Measurements from ENCODE around the gene ARHGEF37. TPM values are rescaled to one million over a fixed set of nuclear protein-coding genes. Genes with fewer than 3 reads are reported as not detected.

The ARHGEF37 gene
- total RNA-seq, 2 experiments from 2014 or later, result 1.4 TPM; not detected in 1

GRCh38 chr5:149614034-149614907 is 33.0 kb downstream of the ARHGEF37 start:
- Histone ChIP-seq H3K9me2 (ENCODE audit: insufficient read depth, low read length) (no peaks in the 10 kb centered on the region), H3K4me1 (ENCODE audit: insufficient read depth, low read length, poor library complexity, severe bottlenecking) (peaks cover 33% of the 10 kb centered on the region), H3K9me3 (ENCODE audit: low read length) (no peaks in the 10 kb centered on the region; the same call in 1 of the 2 replicates), H2AFZ (ENCODE audit: low read length) (no peak overlapping the region), H3K79me2 (ENCODE audit: insufficient read depth, low read depth, low read length) (no peaks in the 10 kb centered on the region), H3K27ac (ENCODE audit: low read depth, low read length, poor library complexity, severe bottlenecking) (no peak overlapping the region), H3K36me3 (ENCODE audit: insufficient read depth, low read length) (no peaks in the 10 kb centered on the region; the same call in 1 of the 2 replicates), H3K4me3 (ENCODE audit: low read depth, low read length, poor library complexity, severe bottlenecking) (no peak overlapping the region), H3K4me2 (ENCODE audit: low read length) (no peak overlapping the region), H4K20me1 (ENCODE audit: insufficient read depth, low read length) (no peaks in the 10 kb centered on the region)
- TF ChIP-seq EZH2phosphoT487 (IDR thresholded peaks at IDR 0.05; ENCODE audit: borderline replicate concordance, low read depth, low read length), result no peak
- no peak for TF ChIP-seq CTCF (conservative IDR thresholded peaks at IDR 0.05; ENCODE audit: low read length)
- ChIA-PET POLR2A (interaction anchor here (0.7 to 0.8 kb wide), 3 partner anchors 10 to 49 kb away, joined by 3 to 4 read pairs (median 3); no protein-coding TSS in a partner anchor), CTCF (ENCODE audit: unreplicated experiment) (no interaction called here)
- intact Hi-C loops (cut with micrococcal nuclease; ENCODE audit: unreplicated experiment), result no loop called here
- no TSS peak for BruUV-seq (replicated peaks)
- no peak for DNase-seq (ENCODE audit: low spot score)

GRCh38 chr5:149615976-149616375 is 34.7 kb downstream of the ARHGEF37 start:
- Histone ChIP-seq H3K9me2 (ENCODE audit: insufficient read depth, low read length) (no peaks in the 10 kb centered on the region), H3K36me3 (ENCODE audit: insufficient read depth, low read length) (no peaks in the 10 kb centered on the region), H3K9me3 (ENCODE audit: low read length) (no peaks in the 10 kb centered on the region), H3K79me2 (ENCODE audit: insufficient read depth, low read depth, low read length) (no peaks in the 10 kb centered on the region), H2AFZ (ENCODE audit: low read length) (peak overlapping the region; percentile 58), H3K27ac (ENCODE audit: low read depth, low read length, poor library complexity, severe bottlenecking) (no peak overlapping the region), H3K4me3 (ENCODE audit: low read depth, low read length, poor library complexity, severe bottlenecking) (no peak overlapping the region), H4K20me1 (ENCODE audit: insufficient read depth, low read length) (no peaks in the 10 kb centered on the region), H3K4me1 (ENCODE audit: insufficient read depth, low read length, poor library complexity, severe bottlenecking) (peaks cover 46% of the 10 kb centered on the region), H3K4me2 (ENCODE audit: low read length) (no peak overlapping the region)
- no TSS peak for BruUV-seq (replicated peaks)
- intact Hi-C loops (cut with micrococcal nuclease; ENCODE audit: unreplicated experiment), result no loop called here
- DNase-seq (ENCODE audit: low spot score), result no peak
- CTCF ChIA-PET (ENCODE audit: unreplicated experiment), result no interaction called here
- no peak for TF ChIP-seq CTCF (conservative IDR thresholded peaks at IDR 0.05; ENCODE audit: low read length)
- no peak for TF ChIP-seq EZH2phosphoT487 (IDR thresholded peaks at IDR 0.05; ENCODE audit: borderline replicate concordance, low read depth, low read length)
- POLR2A ChIA-PET, result interaction anchor here (0.7 to 3.3 kb wide), 3 partner anchors 7 to 36 kb away, joined by 3 to 27 read pairs (median 13); no protein-coding TSS in a partner anchor

Measured in OCI-LY7 (cell line).